Uterus (tissue), 4 donors: ENCODE results near the gene PNMA8C. TPM values are rescaled to one million over a fixed set of nuclear protein-coding genes. Genes with fewer than 3 reads are reported as not detected.
A peak's percentile ranks its signal among the peaks of the same experiment; 100 is the strongest.

Experiments used
- DNase-seq, 2 donors: peaks; one replicate each; pipeline ENCODE4 v3.0.0-alpha.2; 2019 to 2020
- H3K27ac ChIP-seq, 2 donors: fragments of 200-600 bp; sonication (generic); 1 replicate in 1 of 2; 2 replicates in 1 of 2; pipeline ENCODE4 v1.5.1; 2016 to 2018
- H3K27me3 ChIP-seq, 2 donors: fragments of 200-600 bp; sonication (generic); one replicate each; pipeline ENCODE4 v1.5.1; 2018 to 2019; ENCODE audit warnings: control low read depth in 1 of 2
- H3K36me3 ChIP-seq, 2 donors: fragments of 200-600 bp; sonication (generic); one replicate each; pipeline ENCODE4 v1.5.1; 2019; ENCODE audit warnings: control low read depth in 1 of 2
- H3K4me1 ChIP-seq, 2 donors: fragments of 200-600 bp; sonication (generic); one replicate each; pipeline ENCODE4 v1.5.1; 2018 to 2019; ENCODE audit warnings: control low read depth in 1 of 2
- H3K4me3 ChIP-seq, 2 donors: fragments of 200-600 bp; sonication (generic); 1 replicate in 1 of 2; 2 replicates in 1 of 2; pipeline ENCODE4 v1.5.1; 2018 to 2019; ENCODE audit warnings: mild to moderate bottlenecking in 1 of 2
- H3K9me3 ChIP-seq, 2 donors: fragments of 200-600 bp; sonication (generic); one replicate each; pipeline ENCODE4 v1.5.1; 2019; ENCODE audit warnings: control low read depth in 1 of 2
- CTCF ChIP-seq, 4 experiments: fragments of 200-600 bp in 2 of 4; fragments of 450-650 bp in 2 of 4; sonication (generic) in 2 of 4; IDR thresholded peaks; one replicate each; pipeline ENCODE4 v1.5.1; 2016 to 2019; ENCODE audit warnings: antibody characterized with exemption in 4 of 4, mild to moderate bottlenecking in 2 of 4, moderate library complexity in 1 of 4
- POLR2A ChIP-seq, 2 donors: fragments of 450-650 bp; IDR thresholded peaks; one replicate each; pipeline ENCODE4 v1.6.1; 2016; ENCODE audit warnings: antibody characterized with exemption in 2 of 2, mild to moderate bottlenecking in 1 of 2, moderate library complexity in 1 of 2
- intact Hi-C: fragments of 100-400 bp; cut with DNase I; formaldehyde crosslinking; loops from one replicate; pipeline ENCODE4 v1.15.1; 2023; ENCODE audit warnings: low total_unique reads
- total RNA-seq, 4 donors: library from RNA; depleted of rRNA in 3 of 4; stranded (reverse); fragments of >200 nt in 3 of 4; gene quantifications; one replicate each; pipeline versions ENCODE4 v1.1.0 to v1.2.4, GENCODE V29; 2014 to 2023
- donor health status: DM: yes; HTN: yes; CAD: no.

PNMA8C gene
- total RNA-seq, 4 donors from 2014 or later = under 0.01 to 3.7 (median 0.73) TPM; not detected in 1

GRCh38 chr19:46471811-46472543, 43.2 kb upstream of the PNMA8C start:
- H3K27me3 ChIP-seq = no peaks in the 10 kb centered on the region
- DNase-seq = no peak
- TF ChIP-seq CTCF (IDR thresholded peaks at IDR 0.05) (no peak), POLR2A (IDR thresholded peaks at IDR 0.05) (no peak)
- no peaks in the 10 kb centered on the region for H3K4me1 ChIP-seq
- no peaks in the 10 kb centered on the region for H3K36me3 ChIP-seq
- no peaks in the 10 kb centered on the region for H3K9me3 ChIP-seq
- H3K4me3 ChIP-seq = peak overlapping the region; percentile 13 to 46
- H3K27ac ChIP-seq = peak overlapping the region; percentile 70 to 78
- intact Hi-C loops = no loop called here

GRCh38 chr19:46471116-46471733, 42.5 kb upstream of the PNMA8C start, which contains the start of gene PNMA8A:
Gene PNMA8A, minus strand, starts transcription at chr19:46471563. Its CDS starts 528 bp downstream, at chr19:46471035.
- DNase-seq = peak; percentile 68 to 91
- H3K4me3 ChIP-seq = peak within 1 kb of the TSS; percentile 13 to 46

GRCh38 chr19:46470376-46470775, 41.6 kb upstream of the PNMA8C start:
- H3K9me3 ChIP-seq = no peaks in the 10 kb centered on the region
- TF ChIP-seq CTCF (IDR thresholded peaks at IDR 0.05) (no peak), POLR2A (IDR thresholded peaks at IDR 0.05) (no peak)
- intact Hi-C loops = no loop called here
- H3K4me3 ChIP-seq = no peak overlapping the region
- H3K36me3 ChIP-seq = no peaks in the 10 kb centered on the region
- DNase-seq = no peak
- H3K27me3 ChIP-seq = no peaks in the 10 kb centered on the region
- peak overlapping the region; percentile 70 to 78 for H3K27ac ChIP-seq
- no peaks in the 10 kb centered on the region for H3K4me1 ChIP-seq

More at GRCh38 chr19:46471116-46471733, 42.5 kb upstream of the PNMA8C start, which contains the start of gene PNMA8A:
- H3K4me1 ChIP-seq = no peaks in the 10 kb centered on the region
- no peaks in the 10 kb centered on the region for H3K27me3 ChIP-seq
- H3K36me3 ChIP-seq = no peaks in the 10 kb centered on the region
- H3K9me3 ChIP-seq = no peaks in the 10 kb centered on the region
- no peak for TF ChIP-seq CTCF (IDR thresholded peaks at IDR 0.05)
- TF ChIP-seq POLR2A (IDR thresholded peaks at IDR 0.05) = peak in 1 of 2 donors; percentile 49
- intact Hi-C loops = no loop called here
- peak within 1 kb of the TSS; percentile 70 to 78 for H3K27ac ChIP-seq

GRCh38 chr19:46469541-46470185, 40.9 kb upstream of the PNMA8C start:
- no peaks in the 10 kb centered on the region for H3K9me3 ChIP-seq
- no peak for DNase-seq
- H3K27ac ChIP-seq = no peak overlapping the region
- intact Hi-C loops = no loop called here
- H3K4me3 ChIP-seq = no peak overlapping the region
- H3K4me1 ChIP-seq = no peaks in the 10 kb centered on the region
- H3K36me3 ChIP-seq = no peaks in the 10 kb centered on the region
- no peaks in the 10 kb centered on the region for H3K27me3 ChIP-seq
- TF ChIP-seq POLR2A (IDR thresholded peaks at IDR 0.05) (no peak), CTCF (IDR thresholded peaks at IDR 0.05) (no peak)
